PC-3 (cell line): ENCODE measurements around the gene SLC8A1.

Experiments
- EZH2 ChIP-seq: fragments of 300-600 bp; sonication (generic); IDR thresholded peaks from one replicate; pipeline ENCODE4 v1.6.1; 2017; ENCODE audit warnings: antibody characterized with exemption, mild to moderate bottlenecking, low read length; ENCODE audit not compliant: unreplicated experiment
- EZH2phosphoT487 ChIP-seq: fragments of 300-600 bp; sonication (generic); IDR thresholded peaks from 2 replicates; pipeline ENCODE4 v1.6.1; 2018; ENCODE audit warnings: mild to moderate bottlenecking, antibody characterized with exemption, low read length, borderline replicate concordance
- TF ChIP-seq, protein P1 (sequence below): fragments of 300-600 bp; sonication (generic); conservative IDR thresholded peaks from 2 replicates; pipeline ENCODE4 v1.5.1; 2017; ENCODE audit warnings: antibody characterized with exemption, low read depth, mild to moderate bottlenecking, low read length

- TF ChIP-seq, protein P1, sequence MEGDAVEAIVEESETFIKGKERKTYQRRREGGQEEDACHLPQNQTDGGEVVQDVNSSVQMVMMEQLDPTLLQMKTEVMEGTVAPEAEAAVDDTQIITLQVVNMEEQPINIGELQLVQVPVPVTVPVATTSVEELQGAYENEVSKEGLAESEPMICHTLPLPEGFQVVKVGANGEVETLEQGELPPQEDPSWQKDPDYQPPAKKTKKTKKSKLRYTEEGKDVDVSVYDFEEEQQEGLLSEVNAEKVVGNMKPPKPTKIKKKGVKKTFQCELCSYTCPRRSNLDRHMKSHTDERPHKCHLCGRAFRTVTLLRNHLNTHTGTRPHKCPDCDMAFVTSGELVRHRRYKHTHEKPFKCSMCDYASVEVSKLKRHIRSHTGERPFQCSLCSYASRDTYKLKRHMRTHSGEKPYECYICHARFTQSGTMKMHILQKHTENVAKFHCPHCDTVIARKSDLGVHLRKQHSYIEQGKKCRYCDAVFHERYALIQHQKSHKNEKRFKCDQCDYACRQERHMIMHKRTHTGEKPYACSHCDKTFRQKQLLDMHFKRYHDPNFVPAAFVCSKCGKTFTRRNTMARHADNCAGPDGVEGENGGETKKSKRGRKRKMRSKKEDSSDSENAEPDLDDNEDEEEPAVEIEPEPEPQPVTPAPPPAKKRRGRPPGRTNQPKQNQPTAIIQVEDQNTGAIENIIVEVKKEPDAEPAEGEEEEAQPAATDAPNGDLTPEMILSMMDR = no peak
- TF ChIP-seq EZH2 (no peak), EZH2phosphoT487 (no peak)
Observed at GRCh38 chr2:40189881-40190280, 262.0 kb downstream of the SLC8A1 start.
